ENCODE measurements around the gene RCCD1. TPM values are rescaled to one million over a fixed set of nuclear protein-coding genes. Genes with fewer than 3 reads are reported as not detected.

RCCD1 gene
- total and polyA plus RNA-seq, 4 donors: 3.6 to 13.3 (median 4.3) TPM

DNA sequence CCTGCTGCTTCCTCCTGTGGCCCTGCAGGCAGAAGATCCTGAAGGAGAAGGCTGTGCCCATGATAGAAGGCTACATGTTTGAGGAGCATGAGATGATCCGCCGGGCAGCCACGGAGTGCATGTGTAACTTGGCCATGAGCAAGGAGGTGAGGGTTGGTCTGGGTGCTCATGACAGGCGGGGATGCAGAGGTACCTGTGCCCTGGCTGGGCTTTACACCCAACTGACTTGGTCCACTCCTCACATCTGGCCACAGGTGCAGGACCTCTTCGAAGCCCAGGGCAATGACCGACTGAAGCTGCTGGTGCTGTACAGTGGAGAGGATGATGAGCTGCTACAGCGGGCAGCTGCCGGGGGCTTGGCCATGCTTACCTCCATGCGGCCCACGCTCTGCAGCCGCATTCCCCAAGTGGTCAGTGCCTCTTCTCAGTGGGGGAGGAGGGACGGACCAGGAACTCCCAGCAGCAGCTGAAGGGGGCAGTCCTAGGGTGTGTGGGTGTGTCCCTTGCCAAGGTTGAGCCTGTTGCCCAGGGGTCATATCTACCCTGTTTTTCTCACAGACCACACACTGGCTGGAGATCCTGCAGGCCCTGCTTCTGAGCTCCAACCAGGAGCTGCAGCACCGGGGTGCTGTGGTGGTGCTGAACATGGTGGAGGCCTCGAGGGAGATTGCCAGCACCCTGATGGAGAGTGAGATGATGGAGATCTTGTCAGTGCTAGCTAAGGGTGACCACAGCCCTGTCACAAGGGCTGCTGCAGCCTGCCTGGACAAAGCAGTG, 1.6 kb upstream of the RCCD1 start:
- H3K27me3 ChIP-seq (ENCODE audit: control insufficient read depth in 4 of 4, insufficient read depth in 4 of 4, low read length in 3 of 4): no peaks in the 10 kb centered on the region
- 97% methylated on average over 14 of the region's 14 CpGs for WGBS
- TF ChIP-seq TAF1 (conservative IDR thresholded peaks at IDR 0.05) (no peak), RAD21 (IDR thresholded peaks at IDR 0.05) (no peak), HNF4G (IDR thresholded peaks at IDR 0.05) (no peak), RXRA (IDR thresholded peaks at IDR 0.05) (no peak)
- TF ChIP-seq, protein P1, sequence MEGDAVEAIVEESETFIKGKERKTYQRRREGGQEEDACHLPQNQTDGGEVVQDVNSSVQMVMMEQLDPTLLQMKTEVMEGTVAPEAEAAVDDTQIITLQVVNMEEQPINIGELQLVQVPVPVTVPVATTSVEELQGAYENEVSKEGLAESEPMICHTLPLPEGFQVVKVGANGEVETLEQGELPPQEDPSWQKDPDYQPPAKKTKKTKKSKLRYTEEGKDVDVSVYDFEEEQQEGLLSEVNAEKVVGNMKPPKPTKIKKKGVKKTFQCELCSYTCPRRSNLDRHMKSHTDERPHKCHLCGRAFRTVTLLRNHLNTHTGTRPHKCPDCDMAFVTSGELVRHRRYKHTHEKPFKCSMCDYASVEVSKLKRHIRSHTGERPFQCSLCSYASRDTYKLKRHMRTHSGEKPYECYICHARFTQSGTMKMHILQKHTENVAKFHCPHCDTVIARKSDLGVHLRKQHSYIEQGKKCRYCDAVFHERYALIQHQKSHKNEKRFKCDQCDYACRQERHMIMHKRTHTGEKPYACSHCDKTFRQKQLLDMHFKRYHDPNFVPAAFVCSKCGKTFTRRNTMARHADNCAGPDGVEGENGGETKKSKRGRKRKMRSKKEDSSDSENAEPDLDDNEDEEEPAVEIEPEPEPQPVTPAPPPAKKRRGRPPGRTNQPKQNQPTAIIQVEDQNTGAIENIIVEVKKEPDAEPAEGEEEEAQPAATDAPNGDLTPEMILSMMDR (IDR thresholded peaks at IDR 0.05; ENCODE audit: low read depth, low read length, missing input control): no peak
- no peak overlapping the region for H3K27ac ChIP-seq (ENCODE audit: low read depth in 1 of 2, low read length in 2 of 2)
- peaks cover 7 to 22% (median 16%) of the 10 kb centered on the region in 4 donors for H3K4me1 ChIP-seq (ENCODE audit: control insufficient read depth in 4 of 4, insufficient read depth in 4 of 4, low read length in 3 of 4)
- DNase-seq (ENCODE audit: low spot score): no peak
- H3K9me3 ChIP-seq (ENCODE audit: control insufficient read depth in 4 of 4, low read length in 3 of 4): no peaks in the 10 kb centered on the region
- H3K4me3 ChIP-seq (ENCODE audit: low read depth in 1 of 3, low read length in 3 of 3): no peak overlapping the region
- peaks cover 12 to 49% (median 17%) of the 10 kb centered on the region in 4 donors for H3K36me3 ChIP-seq (ENCODE audit: control insufficient read depth in 4 of 4, insufficient read depth in 3 of 4, low read depth in 1 of 4, low read length in 3 of 4)
- no peak overlapping the region for H3K9ac ChIP-seq (ENCODE audit: low read depth in 1 of 2, low read length in 2 of 2)

DNA sequence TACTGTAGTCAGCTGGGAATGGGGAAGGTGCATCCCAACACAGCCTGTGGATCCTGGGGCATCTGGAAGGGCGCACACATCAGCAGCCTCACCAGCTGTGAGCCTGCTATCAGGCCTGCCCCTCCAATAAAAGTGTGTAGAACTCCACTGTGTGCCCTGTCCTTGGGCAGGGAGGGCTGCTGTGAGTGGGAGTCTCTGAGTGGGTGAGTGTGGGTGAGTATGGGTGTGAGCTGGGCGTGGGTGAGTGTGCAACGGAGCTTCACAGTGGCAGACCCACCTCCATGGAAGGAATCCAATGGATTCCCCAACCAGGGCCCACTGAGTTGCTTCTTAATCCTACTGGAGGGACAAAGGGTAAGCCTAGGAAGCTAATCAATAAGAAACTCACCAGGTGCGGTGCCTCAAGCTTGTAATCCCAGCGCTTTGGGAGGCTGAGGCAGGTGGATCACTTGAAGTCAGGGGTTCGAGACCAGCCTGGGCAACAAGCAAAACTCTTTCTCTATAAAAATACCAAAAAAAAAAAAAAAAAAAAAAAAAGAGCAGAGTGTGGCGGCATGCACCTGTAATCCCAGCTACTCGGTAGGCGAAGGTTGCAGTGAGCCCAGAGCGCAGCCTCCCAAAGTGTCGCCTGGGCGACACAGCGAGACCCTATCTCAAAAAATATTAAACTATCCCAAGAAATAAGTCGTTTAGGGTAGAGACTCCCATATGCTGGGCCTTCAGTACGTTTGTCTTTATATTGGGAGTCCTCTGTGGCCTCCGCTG, 555 bp upstream of the RCCD1 start:
- no peaks in the 10 kb centered on the region for H3K27me3 ChIP-seq (ENCODE audit: control insufficient read depth in 4 of 4, insufficient read depth in 4 of 4, low read length in 3 of 4)
- DNase-seq (ENCODE audit: low spot score): no peak
- peaks cover 5 to 42% (median 17%) of the 10 kb centered on the region in 4 donors for H3K36me3 ChIP-seq (ENCODE audit: control insufficient read depth in 4 of 4, insufficient read depth in 3 of 4, low read depth in 1 of 4, low read length in 3 of 4)
- TF ChIP-seq FOXA2 (IDR thresholded peaks at IDR 0.05) (no peak), SP1 (IDR thresholded peaks at IDR 0.05) (no peak), RAD21 (IDR thresholded peaks at IDR 0.05) (no peak), HNF4G (IDR thresholded peaks at IDR 0.05) (no peak), FOXA1 (IDR thresholded peaks at IDR 0.05) (no peak), HNF4A (conservative IDR thresholded peaks at IDR 0.05) (no peak), EGR1 (IDR thresholded peaks at IDR 0.05; ENCODE audit: low read depth in 2 of 2) (no peak)
- TF ChIP-seq, protein P1 (IDR thresholded peaks at IDR 0.05; ENCODE audit: low read depth, low read length, missing input control): no peak
- TF ChIP-seq, protein P2, sequence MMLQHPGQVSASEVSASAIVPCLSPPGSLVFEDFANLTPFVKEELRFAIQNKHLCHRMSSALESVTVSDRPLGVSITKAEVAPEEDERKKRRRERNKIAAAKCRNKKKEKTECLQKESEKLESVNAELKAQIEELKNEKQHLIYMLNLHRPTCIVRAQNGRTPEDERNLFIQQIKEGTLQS (IDR thresholded peaks at IDR 0.05): no peak
- WGBS: 77% methylated on average over 16 of the region's 16 CpGs
- no peak overlapping the region for H3K9ac ChIP-seq (ENCODE audit: low read depth in 1 of 2, low read length in 2 of 2)
- H3K9me3 ChIP-seq (ENCODE audit: control insufficient read depth in 4 of 4, low read length in 3 of 4): no peaks in the 10 kb centered on the region
- peak overlapping the region in 1 of 3 donors; percentile 88 for H3K4me3 ChIP-seq (ENCODE audit: low read depth in 1 of 3, low read length in 3 of 3)
- peak overlapping the region; percentile 94 to 96 for H3K27ac ChIP-seq (ENCODE audit: low read depth in 1 of 2, low read length in 2 of 2)
- H3K4me1 ChIP-seq (ENCODE audit: control insufficient read depth in 4 of 4, insufficient read depth in 4 of 4, low read length in 3 of 4): peaks cover 7 to 22% (median 16%) of the 10 kb centered on the region in 4 donors
